Measurements from ENCODE around the gene CPSF4. TPM values are rescaled to one million over a fixed set of nuclear protein-coding genes. Genes with fewer than 3 reads are reported as not detected.

CPSF4 gene
- total RNA-seq (10 to 100 TPM; 17.3 to 21.9 (median 18.8) TPM), polyA plus RNA-seq (16.2 TPM)
- long read RNA-seq, donor 1, transcript CPSF4-201 (8 exons, 1,691 nt) = major isoform, 39 of 88 reads
- long read RNA-seq, donor 1, transcript CPSF4-204 (8 exons, 1,738 nt) = minor isoform, 32 of 88 reads
- long read RNA-seq, donor 1, partial matches to known transcripts = 6 of 88 reads
- long read RNA-seq, donor 1, other reads (novel, unspliced or antisense) = 10 of 88 reads
- long read RNA-seq, donor 2, transcript CPSF4-201 (8 exons, 1,691 nt) = minor isoform, 12 of 40 reads
- long read RNA-seq, donor 2, transcript CPSF4-204 (8 exons, 1,738 nt) = major isoform, 15 of 40 reads
- long read RNA-seq, donor 2, partial matches to known transcripts = 2 of 40 reads
- long read RNA-seq, donor 2, other reads (novel, unspliced or antisense) = 11 of 40 reads
- long read RNA-seq, donor 3, transcript CPSF4-204 (8 exons, 1,738 nt) = major isoform, 8 of 35 reads
- long read RNA-seq, donor 3, transcript CPSF4-201 (8 exons, 1,691 nt) = minor isoform, 7 of 35 reads
- long read RNA-seq, donor 3, partial matches to known transcripts = 16 of 35 reads
- long read RNA-seq, donor 3, other reads (novel, unspliced or antisense) = 3 of 35 reads
- long read RNA-seq, donor 4, transcript CPSF4-204 (8 exons, 1,738 nt) = minor isoform, 8 of 37 reads
- long read RNA-seq, donor 4, transcript CPSF4-201 (8 exons, 1,691 nt) = major isoform, 14 of 37 reads
- long read RNA-seq, donor 4, partial matches to known transcripts = 2 of 37 reads
- long read RNA-seq, donor 4, other reads (novel, unspliced or antisense) = 12 of 37 reads

- Histone ChIP-seq H3K4me3 (ENCODE audit: low read length) (peak within 1 kb of the TSS; percentile 83), H3K9me3 (ENCODE audit: control insufficient read depth, low read length) (no peaks in the 10 kb centered on the region), H3K4me1 (ENCODE audit: control insufficient read depth, insufficient read depth, low read length) (peaks cover 3% of the 10 kb centered on the region), H3K27me3 (ENCODE audit: control insufficient read depth, insufficient read depth) (no peaks in the 10 kb centered on the region), H3K27ac (ENCODE audit: low read length) (peak within 1 kb of the TSS; percentile 52)
- intact Hi-C loops (cut with DNase I) = no loop called here
- ATAC-seq (peak; percentile 97 to 98), DNase-seq (peak; percentile 97 to 98 (median 98))
- WGBS = under 1% methylated on average over 89 of the region's 89 CpGs
These were observed at the start of gene CPSF4, which contains the start of gene PTCD1 for GRCh38 chr7:99438573-99439480. TSS of gene CPSF4 (plus strand) at chr7:99438943. CDS start at chr7:99439083, 140 bp downstream. TSS of gene PTCD1 (minus strand) at chr7:99438798. CDS start at chr7:99435242, 3,556 bp downstream.

GRCh38 chr7:99389772-99390171 is 49.0 kb upstream of the CPSF4 start:
- DNase-seq (peak in 2 of 3 donors; percentile 52 to 60), ATAC-seq (no peak)
- Histone ChIP-seq H3K27ac (ENCODE audit: low read length) (no peak overlapping the region), H3K27me3 (ENCODE audit: control insufficient read depth, insufficient read depth) (no peaks in the 10 kb centered on the region), H3K4me3 (ENCODE audit: low read length) (no peak overlapping the region), H3K4me1 (ENCODE audit: control insufficient read depth, insufficient read depth, low read length) (no peaks in the 10 kb centered on the region), H3K9me3 (ENCODE audit: control insufficient read depth, low read length) (no peaks in the 10 kb centered on the region)
- intact Hi-C loops (cut with DNase I) = no loop called here
- 92% methylated on average over 13 of the region's 13 CpGs for WGBS

DNA sequence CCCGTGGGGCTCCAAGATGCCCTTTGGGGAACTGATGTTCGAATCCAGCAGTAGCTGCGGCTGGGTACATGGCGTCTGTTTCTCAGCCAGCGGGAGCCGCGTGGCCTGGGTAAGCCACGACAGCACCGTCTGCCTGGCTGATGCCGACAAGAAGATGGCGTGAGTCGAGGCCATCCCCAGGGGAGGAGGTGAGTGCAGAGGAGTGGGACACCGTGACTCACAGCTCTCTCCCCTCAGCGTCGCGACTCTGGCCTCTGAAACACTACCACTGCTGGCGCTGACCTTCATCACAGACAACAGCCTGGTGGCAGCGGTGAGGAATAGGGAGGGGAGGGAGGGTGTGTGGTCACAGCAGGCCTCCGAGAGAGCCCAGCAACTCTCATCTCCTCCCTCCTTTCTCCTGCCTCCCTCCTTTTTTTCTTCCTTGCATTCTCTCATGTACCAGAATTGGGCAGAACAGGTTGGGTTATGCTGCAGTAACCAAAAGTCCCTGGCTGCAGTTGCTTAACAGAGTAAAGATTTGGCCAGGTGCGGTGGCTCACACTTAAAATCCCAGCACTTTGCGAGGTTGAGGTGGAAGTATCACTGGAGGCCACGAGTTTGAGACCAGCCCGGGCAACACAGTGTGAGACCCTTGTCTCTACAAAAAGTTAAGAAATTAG is 47.7 kb upstream of the CPSF4 start:
- intact Hi-C loops (cut with DNase I) = no loop called here
- Histone ChIP-seq H3K4me3 (ENCODE audit: low read length) (no peak overlapping the region), H3K27me3 (ENCODE audit: control insufficient read depth, insufficient read depth) (no peaks in the 10 kb centered on the region), H3K4me1 (ENCODE audit: control insufficient read depth, insufficient read depth, low read length) (no peaks in the 10 kb centered on the region), H3K27ac (ENCODE audit: low read length) (no peak overlapping the region), H3K9me3 (ENCODE audit: control insufficient read depth, low read length) (no peaks in the 10 kb centered on the region)
- DNase-seq = peak in 2 of 3 donors; percentile 45 to 46
- ATAC-seq = no peak
- 92% methylated on average over 23 of the region's 23 CpGs for WGBS

DNA sequence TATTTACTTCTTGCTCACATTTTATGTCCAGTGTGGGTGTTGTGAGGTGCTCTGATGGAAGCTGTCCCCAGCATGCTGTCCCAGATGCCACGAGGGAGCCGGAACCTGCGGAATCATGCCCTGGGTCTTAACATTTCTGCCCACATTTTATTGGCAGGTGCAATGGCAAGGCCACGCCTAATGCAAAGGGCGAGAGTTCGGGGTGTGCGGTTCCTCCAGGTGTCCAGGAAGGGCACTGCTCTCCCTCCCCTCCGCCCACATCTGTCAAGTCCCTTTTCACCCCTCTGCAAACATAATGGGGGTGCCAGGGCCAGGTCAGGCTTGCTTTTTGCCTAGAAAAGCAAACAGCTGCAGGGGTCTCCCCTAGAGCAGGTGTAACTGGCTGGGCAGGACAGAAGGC is 46.7 kb upstream of the CPSF4 start:
- Histone ChIP-seq H3K27me3 (ENCODE audit: control insufficient read depth, insufficient read depth) (no peaks in the 10 kb centered on the region), H3K27ac (ENCODE audit: low read length) (no peak overlapping the region), H3K4me1 (ENCODE audit: control insufficient read depth, insufficient read depth, low read length) (no peaks in the 10 kb centered on the region), H3K4me3 (ENCODE audit: low read length) (no peak overlapping the region), H3K9me3 (ENCODE audit: control insufficient read depth, low read length) (no peaks in the 10 kb centered on the region)
- DNase-seq (peak in 1 of 3 donors; percentile 45), ATAC-seq (no peak)
- intact Hi-C loops (cut with DNase I) = no loop called here
- 91% methylated on average over 8 of the region's 8 CpGs for WGBS

- no peaks in the 10 kb centered on the region for H3K9me3 ChIP-seq (ENCODE audit: control insufficient read depth, low read length)
- H3K4me3 ChIP-seq (ENCODE audit: low read length) = peak overlapping the region; percentile 53
- H3K4me1 ChIP-seq (ENCODE audit: control insufficient read depth, insufficient read depth, low read length) = no peaks in the 10 kb centered on the region
- H3K27me3 ChIP-seq (ENCODE audit: control insufficient read depth, insufficient read depth) = no peaks in the 10 kb centered on the region
- 6% methylated on average over 68 of the region's 68 CpGs for WGBS
- intact Hi-C loops (cut with DNase I) = no loop called here
- DNase-seq (peak; percentile 89 to 93 (median 93)), ATAC-seq (peak; percentile 88)
- peak overlapping the region; percentile 39 for H3K27ac ChIP-seq (ENCODE audit: low read length)
These were observed 45.9 kb upstream of the CPSF4 start for GRCh38 chr7:99392659-99393354.

DNA sequence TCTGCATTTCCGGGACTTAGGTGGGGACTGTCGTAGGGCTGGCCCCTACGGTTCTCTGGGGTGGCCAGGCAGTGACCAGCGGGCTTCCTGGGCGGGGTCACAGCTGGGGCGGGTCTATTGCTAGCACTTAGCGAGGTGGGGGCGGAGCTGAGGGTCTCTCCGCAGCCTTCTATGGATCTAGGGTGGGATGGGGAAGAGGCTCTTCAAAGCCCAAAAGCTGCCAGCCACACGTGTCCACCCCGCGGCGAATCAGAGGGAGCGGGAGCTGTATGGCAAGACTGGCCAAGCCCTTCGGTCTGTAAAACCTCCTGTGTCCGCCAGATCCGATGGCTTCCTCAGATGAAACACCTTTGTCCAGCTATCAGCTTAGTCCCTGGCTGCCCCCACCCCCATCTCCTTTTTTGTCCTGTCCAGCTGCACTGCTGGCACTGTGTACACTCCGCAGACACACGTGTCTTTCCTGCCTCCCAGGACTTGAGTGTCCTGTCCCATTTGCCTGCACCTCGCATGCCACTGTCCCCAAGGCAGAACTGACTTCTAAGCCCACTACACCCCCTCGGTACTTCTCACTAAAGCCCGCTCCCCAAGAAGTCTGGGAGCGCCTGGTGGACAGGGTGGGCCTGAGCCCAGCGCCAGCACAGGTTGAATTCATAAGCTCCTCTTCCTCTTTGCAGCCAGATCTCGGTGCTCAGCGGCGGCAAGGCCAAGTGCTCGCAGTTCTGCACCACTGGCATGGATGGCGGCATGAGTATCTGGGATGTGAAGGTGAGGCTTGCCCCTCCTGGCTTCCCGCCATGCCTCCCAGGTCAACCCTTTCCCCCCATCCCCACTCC is 45.2 kb upstream of the CPSF4 start:
- peak; percentile 72 to 79 for ATAC-seq
- Histone ChIP-seq H3K4me3 (ENCODE audit: low read length) (peak overlapping the region; percentile 53), H3K9me3 (ENCODE audit: control insufficient read depth, low read length) (no peaks in the 10 kb centered on the region), H3K4me1 (ENCODE audit: control insufficient read depth, insufficient read depth, low read length) (no peaks in the 10 kb centered on the region), H3K27ac (ENCODE audit: low read length) (peak overlapping the region; percentile 39), H3K27me3 (ENCODE audit: control insufficient read depth, insufficient read depth) (no peaks in the 10 kb centered on the region)
- intact Hi-C loops (cut with DNase I) = no loop called here
- DNase-seq = peak; percentile 78 to 89 (median 87)
- WGBS = 40% methylated on average over 30 of the region's 30 CpGs

GRCh38 chr7:99394188-99394502 is 44.6 kb upstream of the CPSF4 start:
- peak in 1 of 2 donors; percentile 0 for ATAC-seq
- 87% methylated on average over 4 of the region's 4 CpGs for WGBS

DNA sequence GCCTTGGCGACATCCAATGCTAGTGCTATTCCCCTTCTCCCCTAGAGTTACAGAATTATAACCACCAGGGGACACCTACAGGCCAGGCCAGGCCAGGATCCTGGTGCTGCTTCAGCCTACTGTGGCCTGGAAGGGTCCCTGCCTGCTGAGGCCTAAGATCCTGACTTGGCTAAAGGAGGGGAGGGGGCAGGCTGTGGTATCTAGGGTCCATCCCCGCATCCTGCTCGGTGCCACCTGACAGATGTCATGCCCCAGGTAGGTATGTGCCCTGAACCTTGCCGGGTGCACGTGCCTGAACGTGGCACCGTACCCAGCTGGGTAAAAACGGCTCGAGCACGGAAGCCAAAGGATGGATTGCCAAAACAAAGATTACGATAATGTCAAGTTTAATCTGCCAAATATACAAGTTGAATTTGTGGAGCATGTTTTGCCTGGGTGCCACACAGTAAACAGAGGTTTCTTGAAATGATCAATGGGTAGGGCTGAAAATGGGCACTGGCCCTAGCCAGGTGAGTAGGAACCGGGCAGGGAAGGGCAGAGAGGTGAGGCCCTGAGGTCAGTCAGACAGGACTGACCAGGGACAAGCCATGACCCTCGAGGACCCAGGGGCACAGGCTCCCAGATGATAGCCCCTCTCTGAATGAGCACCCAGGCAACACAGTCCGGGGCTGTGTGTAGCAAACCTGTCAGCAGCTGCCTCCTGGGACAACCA is 43.0 kb upstream of the CPSF4 start:
- no peak overlapping the region for H3K27ac ChIP-seq (ENCODE audit: low read length)
- DNase-seq (peak in 2 of 3 donors; percentile 45 to 48), ATAC-seq (no peak)
- 79% methylated on average over 14 of the region's 14 CpGs for WGBS
- no peaks in the 10 kb centered on the region for H3K9me3 ChIP-seq (ENCODE audit: control insufficient read depth, low read length)
- H3K27me3 ChIP-seq (ENCODE audit: control insufficient read depth, insufficient read depth) = no peaks in the 10 kb centered on the region
- no peaks in the 10 kb centered on the region for H3K4me1 ChIP-seq (ENCODE audit: control insufficient read depth, insufficient read depth, low read length)
- no peak overlapping the region for H3K4me3 ChIP-seq (ENCODE audit: low read length)
- intact Hi-C loops (cut with DNase I) = no loop called here

More at GRCh38 chr7:99394188-99394502, 44.6 kb upstream of the CPSF4 start:
- intact Hi-C loops (cut with DNase I) = no loop called here
- Histone ChIP-seq H3K4me1 (ENCODE audit: control insufficient read depth, insufficient read depth, low read length) (no peaks in the 10 kb centered on the region), H3K9me3 (ENCODE audit: control insufficient read depth, low read length) (no peaks in the 10 kb centered on the region), H3K4me3 (ENCODE audit: low read length) (no peak overlapping the region), H3K27me3 (ENCODE audit: control insufficient read depth, insufficient read depth) (no peaks in the 10 kb centered on the region), H3K27ac (ENCODE audit: low read length) (no peak overlapping the region)
- DNase-seq = peak in 1 of 3 donors; percentile 55
